K562 treated with DMSO at 1 percent for 24 hours (cell line): ENCODE results near the gene HTT-AS. TPM values are rescaled to one million over a fixed set of nuclear protein-coding genes. Genes with fewer than 3 reads are reported as not detected.

Experiments used
- total RNA-seq: library from RNA; unstranded; fragments of 300-600 nt; gene quantifications from 2 replicates; pipeline ENCODE4 v1.2.3, GENCODE V29; 2022; ENCODE audit warnings: low read depth; ENCODE audit not compliant: insufficient read depth

The HTT-AS gene
- not detected in 2 replicates for total RNA-seq

DNA sequence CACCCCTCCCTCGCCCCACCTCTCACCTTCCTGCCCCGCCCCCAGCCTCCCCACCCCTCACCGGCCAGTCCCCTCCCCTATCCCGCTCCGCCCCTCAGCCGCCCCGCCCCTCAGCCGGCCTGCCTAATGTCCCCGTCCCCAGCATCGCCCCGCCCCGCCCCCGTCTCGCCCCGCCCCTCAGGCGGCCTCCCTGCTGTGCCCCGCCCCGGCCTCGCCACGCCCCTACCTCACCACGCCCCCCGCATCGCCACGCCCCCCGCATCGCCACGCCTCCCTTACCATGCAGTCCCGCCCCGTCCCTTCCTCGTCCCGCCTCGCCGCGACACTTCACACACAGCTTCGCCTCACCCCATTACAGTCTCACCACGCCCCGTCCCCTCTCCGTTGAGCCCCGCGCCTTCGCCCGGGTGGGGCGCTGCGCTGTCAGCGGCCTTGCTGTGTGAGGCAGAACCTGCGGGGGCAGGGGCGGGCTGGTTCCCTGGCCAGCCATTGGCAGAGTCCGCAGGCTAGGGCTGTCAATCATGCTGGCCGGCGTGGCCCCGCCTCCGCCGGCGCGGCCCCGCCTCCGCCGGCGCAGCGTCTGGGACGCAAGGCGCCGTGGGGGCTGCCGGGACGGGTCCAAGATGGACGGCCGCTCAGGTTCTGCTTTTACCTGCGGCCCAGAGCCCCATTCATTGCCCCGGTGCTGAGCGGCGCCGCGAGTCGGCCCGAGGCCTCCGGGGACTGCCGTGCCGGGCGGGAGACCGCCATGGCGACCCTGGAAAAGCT is at the start of gene HTT-AS, which contains the start of gene HTT:
HTT-AS (minus strand) TSS at position 461 of the 768 bp plus-strand sequence.
HTT (plus strand) TSS at position 604 of the 768 bp plus-strand sequence; CDS start at position 749, 145 bp downstream.

Other genes with a start within 250 kb of the HTT-AS start
- gene ADD1, start 230.7 kb downstream of the HTT-AS start, total RNA-seq: 122 and 144 TPM in 2 replicates
- gene NOP14, start 111.1 kb downstream of the HTT-AS start, total RNA-seq: 28.3 and 29.2 TPM in 2 replicates
- 3.9 and 4.1 TPM in 2 replicates for gene GRK4, start 111.0 kb downstream of the HTT-AS start, total RNA-seq
- 18.6 and 21.1 TPM in 2 replicates for gene HTT, start 143 bp upstream of the HTT-AS start, total RNA-seq
- gene MSANTD1, start 174.6 kb upstream of the HTT-AS start, total RNA-seq: 0.73 and 0.79 TPM in 2 replicates
- gene RGS12, start 218.5 kb upstream of the HTT-AS start, total RNA-seq: 15.3 and 33.6 TPM in 2 replicates